Epithelial cell of prostate (primary cell): ENCODE measurements around the gene CCL3.

ENCODE experiments used
- DNase-seq: peaks from one replicate; pipeline ENCODE4 v3.0.0-alpha.2; 2011; ENCODE audit warnings: low read depth, low spot score
- H3K27ac ChIP-seq: fragments of 450-650 bp; 2 replicates; pipeline ENCODE4 v1.5.1; 2017; ENCODE audit warnings: mild to moderate bottlenecking

CCL3 gene

GRCh38 chr17:36055921-36056520 is 33.9 kb downstream of the CCL3 start:
- no peak for DNase-seq
- H3K27ac ChIP-seq = no peak overlapping the region

- DNase-seq = no peak
- no peak overlapping the region for H3K27ac ChIP-seq
Observed at GRCh38 chr17:36055171-36055570, 34.8 kb downstream of the CCL3 start.

- H3K27ac ChIP-seq = no peak overlapping the region
- DNase-seq = no peak
Observed at GRCh38 chr17:36049643-36050042, 40.3 kb downstream of the CCL3 start.

- no peak overlapping the region for H3K27ac ChIP-seq
- DNase-seq = no peak
Observed at GRCh38 chr17:36048066-36048465, 41.9 kb downstream of the CCL3 start.
